ENCODE data around the gene MEF2B. TPM values are rescaled to one million over a fixed set of nuclear protein-coding genes. Genes with fewer than 3 reads are reported as not detected.
"Not testable (repeated sequence)": the region's sequence is repeated elsewhere in the genome, so short reads cannot be mapped to it uniquely, and the experiment has no call there.

MEF2B gene
- total and polyA plus RNA-seq, 8 donors, result 0.93 to 7.2 (median 2.9) TPM; not detected in 5

GRCh38 chr19:19139876-19140229, 30.2 kb downstream of the MEF2B start:
- no peaks in the 10 kb centered on the region for H3K9me3 ChIP-seq
- H3K4me1 ChIP-seq, result peaks cover 7 to 23% (median 17%) of the 10 kb centered on the region in 4 donors
- intact Hi-C loops (cut with DNase I; ENCODE audit: low total_unique reads), result loop anchor here (10.0 kb wide), 1 partner anchor 85 kb away; no protein-coding TSS in a partner anchor
- no peak overlapping the region for H3K4me3 ChIP-seq
- H3K27me3 ChIP-seq, result no peaks in the 10 kb centered on the region
- 35 to 43% (median 39%) methylated on average over 4 to 5 of the region's 5 CpGs for WGBS, 5 donors
- H3K27ac ChIP-seq, result no peak overlapping the region
- DNase-seq, result no peak
- no peaks in the 10 kb centered on the region for H3K36me3 ChIP-seq
- TF ChIP-seq CTCF (IDR thresholded peaks at IDR 0.05) (no peak), POLR2A (IDR thresholded peaks at IDR 0.05) (no peak), POLR2AphosphoS5 (IDR thresholded peaks at IDR 0.05) (no peak), EP300 (IDR thresholded peaks at IDR 0.05) (no peak)

GRCh38 chr19:19138109-19138981, 31.7 kb downstream of the MEF2B start, which contains the start of gene TMEM161A:
TSS of gene TMEM161A (minus strand) at chr19:19138478. CDS start at chr19:19138428, 50 bp downstream.
- H3K27ac ChIP-seq, result peak within 1 kb of the TSS; percentile 48 to 86 (median 82)
- peaks cover 7 to 28% (median 20%) of the 10 kb centered on the region in 4 donors for H3K4me1 ChIP-seq
- intact Hi-C loops (cut with DNase I; ENCODE audit: low total_unique reads), result loop anchor here (10.0 kb wide), 1 partner anchor 84 kb away; no protein-coding TSS in a partner anchor
- 2 to 3% (median 3%) methylated on average over 35 to 42 of the region's 42 CpGs for WGBS, 5 donors
- H3K27me3 ChIP-seq, result no peaks in the 10 kb centered on the region
- peak within 1 kb of the TSS; percentile 60 to 84 (median 69) for H3K4me3 ChIP-seq
- no peaks in the 10 kb centered on the region for H3K9me3 ChIP-seq
- TF ChIP-seq POLR2AphosphoS5 (IDR thresholded peaks at IDR 0.05) (peak; percentile 11 to 86 (median 86)), EP300 (IDR thresholded peaks at IDR 0.05) (no peak)
- DNase-seq, result peak; percentile 99
- H3K36me3 ChIP-seq, result peaks cover 0 to under 1% (median 0%) of the 10 kb centered on the region in 4 donors

DNA sequence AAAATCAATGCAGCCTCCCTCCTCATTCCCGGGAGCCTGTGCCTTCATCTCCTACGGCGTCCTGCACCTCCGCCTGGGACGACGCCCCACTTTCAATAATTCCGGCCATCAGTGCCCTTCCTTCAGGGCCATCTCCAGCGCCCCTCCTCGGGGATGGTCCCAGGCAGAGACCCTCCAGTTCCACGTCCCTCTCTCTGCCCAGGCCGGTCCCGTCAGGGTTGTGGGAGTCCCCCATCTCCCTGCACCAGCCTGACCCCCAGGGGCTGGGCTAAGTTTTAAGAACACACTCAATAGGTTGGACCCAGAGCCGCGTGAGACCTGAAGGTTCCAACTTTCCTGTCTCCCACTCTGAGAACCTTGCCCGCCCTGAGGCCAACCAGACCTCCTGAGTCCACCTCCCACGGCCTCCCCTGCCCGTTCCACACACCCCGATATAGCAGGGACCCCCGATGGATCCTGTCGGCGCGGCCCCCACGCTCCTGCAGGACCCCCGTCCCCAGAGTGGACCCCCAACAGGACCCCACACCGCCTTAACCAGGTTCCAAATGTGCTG, 32.4 kb downstream of the MEF2B start:
- 10 to 21% (median 15%) methylated on average over 7 to 25 of the region's 25 CpGs for whole genome bisulfite sequencing, 5 donors
- Histone ChIP-seq H3K4me3 (peak overlapping the region; percentile 60 to 84 (median 69)), H3K36me3 (peaks cover 0 to 8% (median 2%) of the 10 kb centered on the region in 4 donors), H3K27ac (peak overlapping the region in 4 of 5 donors; percentile 50 to 86 (median 84)), H3K9me3 (peaks cover 0 to 3% (median under 1%) of the 10 kb centered on the region in 4 donors), H3K4me1 (peaks cover 7 to 28% (median 20%) of the 10 kb centered on the region in 4 donors), H3K27me3 (no peaks in the 10 kb centered on the region)
- TF ChIP-seq POLR2AphosphoS5 (IDR thresholded peaks at IDR 0.05) (no peak), CTCF (IDR thresholded peaks at IDR 0.05) (no peak), POLR2A (IDR thresholded peaks at IDR 0.05) (no peak), EP300 (IDR thresholded peaks at IDR 0.05) (no peak)
- peak in 1 of 2 donors; percentile 44 for DNase-seq
- intact Hi-C loops (cut with DNase I; ENCODE audit: low total_unique reads), result loop anchor here (10.0 kb wide), 1 partner anchor 83 kb away; no protein-coding TSS in a partner anchor

GRCh38 chr19:19135713-19136112, 34.4 kb downstream of the MEF2B start:
- H3K27ac ChIP-seq, H3K4me3 ChIP-seq, DNase-seq, H3K27me3 ChIP-seq: not testable (repeated sequence)
- Histone ChIP-seq H3K4me1 (peaks cover 7 to 28% (median 20%) of the 10 kb centered on the region in 4 donors), H3K9me3 (peaks cover 8 to 15% (median 11%) of the 10 kb centered on the region in 4 donors), H3K36me3 (peaks cover 0 to 18% (median 9%) of the 10 kb centered on the region in 4 donors)
- intact Hi-C loops (cut with DNase I; ENCODE audit: low total_unique reads), result loop anchor here (10.0 kb wide), 1 partner anchor 81 kb away; no protein-coding TSS in a partner anchor
- 85 to 89% (median 87%) methylated on average over 6 of the region's 6 CpGs for WGBS, 5 donors

- WGBS, 5 donors, result 18 to 30% (median 23%) methylated on average over 19 to 21 of the region's 21 CpGs
- Histone ChIP-seq H3K4me3 (peak overlapping the region in 1 of 4 donors; percentile 26), H3K9me3 (peaks cover 8 to 15% (median 11%) of the 10 kb centered on the region in 4 donors), H3K27ac (no peak overlapping the region), H3K4me1 (peaks cover 7 to 28% (median 18%) of the 10 kb centered on the region in 4 donors), H3K27me3 (no peaks in the 10 kb centered on the region), H3K36me3 (peaks cover 0 to 24% (median 9%) of the 10 kb centered on the region in 4 donors)
- peak; percentile 55 to 86 for DNase-seq
- intact Hi-C loops (cut with DNase I; ENCODE audit: low total_unique reads), result loop anchor here (10.0 kb wide), 1 partner anchor 80 kb away; no protein-coding TSS in a partner anchor
- TF ChIP-seq POLR2A (IDR thresholded peaks at IDR 0.05), result no peak
- TF ChIP-seq EP300 (IDR thresholded peaks at IDR 0.05), result no peak
- no peak for TF ChIP-seq POLR2AphosphoS5 (IDR thresholded peaks at IDR 0.05)
- TF ChIP-seq CTCF (IDR thresholded peaks at IDR 0.05), result no peak
Observed at GRCh38 chr19:19134687-19135158, 35.3 kb downstream of the MEF2B start.
